Measurements from ENCODE around the gene SLC9A9. TPM values are rescaled to one million over a fixed set of nuclear protein-coding genes. Genes with fewer than 3 reads are reported as not detected.

SLC9A9 gene
- total RNA-seq, 2 donors from 2014 or later: 1.3 to 3.7 TPM

DNA sequence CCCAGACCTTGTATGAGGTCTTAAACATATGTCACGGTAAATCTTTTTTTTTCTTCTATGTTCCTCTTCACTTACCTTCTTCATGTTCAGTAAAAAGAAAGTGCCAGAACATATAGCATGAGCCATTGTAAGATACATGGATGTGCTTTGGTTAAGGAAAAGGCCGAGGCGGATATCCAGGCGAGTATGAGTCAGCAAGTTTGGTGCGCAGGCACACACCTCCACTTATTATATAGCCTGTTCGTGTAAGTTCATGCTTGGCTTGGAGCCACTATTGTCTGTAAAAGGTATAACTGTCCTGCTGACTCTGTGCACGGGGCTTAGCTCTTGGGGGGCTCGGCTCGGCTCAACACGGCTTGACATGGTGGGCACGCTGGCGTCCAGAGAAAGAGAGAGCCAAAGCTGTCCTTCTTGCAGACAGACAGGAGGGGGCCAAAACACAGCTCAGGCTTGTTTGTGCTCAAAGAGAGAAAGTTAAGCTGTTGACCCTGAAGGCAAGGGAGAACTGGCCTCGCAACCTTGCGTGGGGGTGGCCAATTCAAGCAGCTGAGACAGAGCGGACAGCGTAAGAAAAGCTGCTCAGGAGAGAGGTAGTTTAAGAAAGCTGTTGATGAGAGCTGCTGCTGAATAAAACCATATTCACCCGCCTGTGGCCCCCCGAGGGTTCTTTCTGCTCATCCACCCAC, 251.2 kb downstream of the SLC9A9 start:
- peaks cover 35% of the 10 kb centered on the region for H3K4me1 Mint-ChIP-seq
- H3K4me3 ChIP-seq (ENCODE audit: low read length): no peak overlapping the region
- H3K9me3 ChIP-seq (ENCODE audit: control insufficient read depth, low read length): no peaks in the 10 kb centered on the region
- peaks cover 8% of the 10 kb centered on the region for H3K27me3 ChIP-seq (ENCODE audit: control insufficient read depth, insufficient read depth, low read length, poor library complexity, severe bottlenecking)
- H3K27me3 Mint-ChIP-seq (ENCODE audit: insufficient read depth): no peaks in the 10 kb centered on the region
- no peaks in the 10 kb centered on the region for H3K9me3 Mint-ChIP-seq
- no peak overlapping the region for H3K4me3 Mint-ChIP-seq
- WGBS, 2 experiments (ENCODE audit: insufficient coverage in 1 of 2, insufficient read length in 1 of 2): 70 to 91% methylated on average over 3 to 18 of the region's 18 CpGs
- H3K9ac ChIP-seq (ENCODE audit: extremely low read depth, low read length, poor library complexity, severe bottlenecking): no peak overlapping the region
- no peaks in the 10 kb centered on the region for H3K36me3 ChIP-seq (ENCODE audit: control insufficient read depth, insufficient read depth, low read length)
- peak; percentile 60 for DNase-seq
- TF ChIP-seq CTCF (conservative IDR thresholded peaks at IDR 0.05): peak; percentile 58
- H3K27ac Mint-ChIP-seq: peak overlapping the region; percentile 71
- H3K27ac ChIP-seq (ENCODE audit: low read depth, low read length): peak overlapping the region; percentile 21
- no peaks in the 10 kb centered on the region for H3K36me3 Mint-ChIP-seq (ENCODE audit: low read depth)
- H3K4me1 ChIP-seq (ENCODE audit: control insufficient read depth, insufficient read depth, low read length): peaks cover 7% of the 10 kb centered on the region

GRCh38 chr3:143595456-143596077, 252.7 kb downstream of the SLC9A9 start:
- peaks cover 15% of the 10 kb centered on the region for H3K4me1 ChIP-seq (ENCODE audit: control insufficient read depth, insufficient read depth, low read length)
- Mint-ChIP-seq H3K4me1 (peaks cover 48% of the 10 kb centered on the region), H3K27me3 (ENCODE audit: insufficient read depth) (no peaks in the 10 kb centered on the region), H3K36me3 (ENCODE audit: low read depth) (no peaks in the 10 kb centered on the region), H3K9me3 (no peaks in the 10 kb centered on the region), H3K4me3 (no peak overlapping the region), H3K27ac (no peak overlapping the region)
- 94% methylated on average over 3 of the region's 3 CpGs; no CpG with 5 or more reads in 1 of the 2 experiments for WGBS, 2 experiments (ENCODE audit: insufficient coverage in 1 of 2, insufficient read length in 1 of 2)
- no peaks in the 10 kb centered on the region for H3K9me3 ChIP-seq (ENCODE audit: control insufficient read depth, low read length)
- H3K4me3 ChIP-seq (ENCODE audit: low read length): no peak overlapping the region
- no peak for TF ChIP-seq CTCF (conservative IDR thresholded peaks at IDR 0.05)
- no peak for DNase-seq
- H3K27ac ChIP-seq (ENCODE audit: low read depth, low read length): no peak overlapping the region
- no peak overlapping the region for H3K9ac ChIP-seq (ENCODE audit: extremely low read depth, low read length, poor library complexity, severe bottlenecking)
- no peaks in the 10 kb centered on the region for H3K36me3 ChIP-seq (ENCODE audit: control insufficient read depth, insufficient read depth, low read length)
- peaks cover 8% of the 10 kb centered on the region for H3K27me3 ChIP-seq (ENCODE audit: control insufficient read depth, insufficient read depth, low read length, poor library complexity, severe bottlenecking)

- TF ChIP-seq CTCF (conservative IDR thresholded peaks at IDR 0.05): no peak
- no peak overlapping the region for H3K4me3 Mint-ChIP-seq
- H3K36me3 Mint-ChIP-seq (ENCODE audit: low read depth): no peaks in the 10 kb centered on the region
- Histone ChIP-seq H3K36me3 (ENCODE audit: control insufficient read depth, insufficient read depth, low read length) (no peaks in the 10 kb centered on the region), H3K27ac (ENCODE audit: low read depth, low read length) (no peak overlapping the region), H3K4me3 (ENCODE audit: low read length) (no peak overlapping the region), H3K9me3 (ENCODE audit: control insufficient read depth, low read length) (no peaks in the 10 kb centered on the region), H3K4me1 (ENCODE audit: control insufficient read depth, insufficient read depth, low read length) (peaks cover 18% of the 10 kb centered on the region), H3K9ac (ENCODE audit: extremely low read depth, low read length, poor library complexity, severe bottlenecking) (no peak overlapping the region), H3K27me3 (ENCODE audit: control insufficient read depth, insufficient read depth, low read length, poor library complexity, severe bottlenecking) (peaks cover 8% of the 10 kb centered on the region)
- no peak for DNase-seq
- peaks cover 55% of the 10 kb centered on the region for H3K4me1 Mint-ChIP-seq
- H3K27me3 Mint-ChIP-seq (ENCODE audit: insufficient read depth): no peaks in the 10 kb centered on the region
- H3K9me3 Mint-ChIP-seq: no peaks in the 10 kb centered on the region
- 70 to 77% methylated on average over 2 to 3 of the region's 3 CpGs for WGBS, 2 experiments (ENCODE audit: insufficient coverage in 1 of 2, insufficient read length in 1 of 2)
- no peak overlapping the region for H3K27ac Mint-ChIP-seq
These were observed 254.1 kb downstream of the SLC9A9 start for GRCh38 chr3:143594206-143594605.
